Measurements from ENCODE around the gene SNAP25.

SNAP25 gene

DNA sequence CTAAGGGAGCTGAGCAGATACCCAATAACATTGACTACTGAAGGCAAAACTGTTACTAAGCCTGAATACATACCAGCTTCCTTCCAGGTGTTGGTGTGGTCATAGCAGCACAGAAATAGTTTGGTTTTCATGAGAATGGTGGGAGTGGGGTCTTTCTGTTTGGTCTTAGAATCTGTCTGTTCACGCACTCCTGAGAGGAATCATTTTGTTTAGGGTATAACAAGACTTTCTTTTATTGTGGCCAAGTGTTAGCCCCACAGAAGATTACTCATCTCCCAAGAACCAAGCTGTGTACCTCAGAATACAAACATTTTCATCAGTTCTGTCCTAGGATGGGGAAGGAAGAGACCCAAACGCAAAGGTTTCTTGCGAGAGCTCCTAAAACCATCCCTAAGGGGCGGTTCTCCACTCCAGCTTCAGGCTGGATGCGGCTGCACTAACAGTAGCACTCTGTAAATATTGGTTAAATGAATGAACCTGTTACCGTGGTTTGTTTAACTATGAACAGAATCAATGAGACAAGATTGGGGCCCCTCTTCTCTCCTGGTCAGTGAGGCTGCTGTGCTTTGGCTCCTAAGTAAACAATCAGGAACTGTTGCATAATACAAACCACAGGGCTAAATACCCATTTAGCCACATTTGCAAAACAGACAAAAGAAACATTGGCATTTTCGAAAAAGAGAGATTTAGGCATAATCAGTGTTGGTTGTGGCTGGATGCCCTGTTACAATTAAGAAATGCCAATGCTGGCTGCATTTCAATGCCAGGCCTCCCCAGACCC is 44.9 kb downstream of the SNAP25 start:
- DNase-seq (ENCODE audit: low spot score) = peak; percentile 19

DNA sequence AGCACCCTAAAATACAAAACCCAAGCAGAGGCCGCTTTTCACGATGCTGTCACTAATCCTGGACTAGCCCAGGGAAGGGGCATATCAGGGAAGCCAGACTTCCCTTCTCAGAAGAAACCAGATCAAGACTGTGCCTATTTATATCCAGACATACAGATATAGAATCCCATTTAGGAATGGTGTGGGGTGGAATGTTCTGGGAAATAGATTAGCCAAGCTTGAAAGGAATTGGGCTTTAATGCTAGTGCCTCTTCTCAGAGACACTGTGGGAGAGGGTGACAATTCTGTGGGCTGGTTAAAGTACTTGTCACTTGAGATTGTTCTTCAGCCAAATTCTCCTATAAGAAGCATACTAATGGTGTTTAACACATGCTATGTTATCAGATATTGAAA is 45.5 kb downstream of the SNAP25 start:
- DNase-seq (ENCODE audit: low spot score) = no peak

DNA sequence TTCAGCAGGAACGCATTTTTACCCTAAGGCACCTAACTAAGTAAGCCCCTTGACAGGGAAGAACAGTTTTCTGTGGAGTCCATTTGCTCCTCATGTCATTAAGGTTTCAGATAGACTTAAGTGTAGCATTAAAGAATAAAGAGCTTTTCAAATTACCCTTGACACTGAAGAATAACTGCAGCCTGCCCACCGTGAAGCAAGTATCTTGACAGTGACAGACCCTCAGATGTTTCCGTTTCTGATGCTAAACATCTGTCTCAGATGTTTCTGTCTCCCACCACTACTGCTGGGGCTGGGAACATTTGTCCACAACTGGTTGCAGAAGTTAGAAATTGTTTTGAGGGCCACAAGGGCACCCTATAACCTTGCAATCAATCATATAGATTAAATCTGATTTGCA is 50.0 kb downstream of the SNAP25 start:
- no peak for DNase-seq (ENCODE audit: low spot score)

DNA sequence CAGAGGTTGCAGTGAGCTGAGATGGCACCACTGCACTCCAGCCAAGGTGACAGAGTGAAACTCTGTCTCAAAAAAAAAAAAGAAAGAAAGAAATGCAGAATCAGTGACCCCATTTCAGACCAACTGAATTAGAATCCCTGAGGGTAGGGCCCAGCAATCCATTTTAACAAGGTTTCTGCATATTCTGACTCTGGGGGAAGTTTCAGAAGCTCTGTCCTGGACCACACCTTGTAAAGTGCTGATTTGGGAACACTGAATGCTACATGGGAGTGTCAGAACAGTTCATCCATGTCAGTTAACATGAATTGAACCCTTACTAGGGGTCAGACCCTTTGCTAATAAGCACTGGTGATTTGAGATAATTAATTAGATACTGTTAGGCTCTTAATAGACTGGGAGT is 52.0 kb downstream of the SNAP25 start:
- no peak for DNase-seq (ENCODE audit: low spot score)

DNA sequence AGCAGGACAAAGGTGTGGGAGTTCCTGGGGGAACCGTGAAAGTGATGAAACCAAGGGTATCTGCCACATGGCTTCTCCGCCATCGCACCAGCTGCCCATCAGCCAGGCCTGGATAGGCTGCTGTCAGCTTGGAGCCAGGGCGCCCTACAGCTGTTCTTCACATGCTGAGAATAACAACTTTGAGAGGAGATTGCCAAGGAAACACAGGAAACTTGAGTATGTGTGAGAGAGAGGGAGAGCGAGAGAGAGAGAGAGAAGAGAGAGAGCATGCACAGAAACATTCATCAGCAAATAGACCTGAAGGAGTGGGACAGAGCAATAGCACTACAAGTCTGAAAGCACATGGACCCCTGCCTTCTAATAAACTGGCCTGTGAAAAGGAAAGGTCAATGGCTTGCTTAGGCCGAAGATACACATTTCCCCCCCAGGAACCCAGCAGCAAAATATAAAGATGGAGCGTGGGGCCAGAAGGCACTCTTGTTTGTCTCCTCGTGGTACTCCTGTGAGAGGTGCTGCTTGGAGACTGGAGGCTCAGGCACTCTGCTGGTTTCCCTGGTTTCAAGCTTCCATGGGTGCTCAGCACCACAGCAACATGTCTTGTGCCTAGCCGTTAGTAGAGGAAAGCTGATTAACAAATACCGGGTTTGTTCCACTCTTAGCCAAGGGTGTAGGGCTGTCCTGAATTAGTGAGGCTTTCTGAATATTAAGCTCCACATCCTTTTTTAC is 53.0 kb downstream of the SNAP25 start:
- no peak for DNase-seq (ENCODE audit: low spot score)

DNA sequence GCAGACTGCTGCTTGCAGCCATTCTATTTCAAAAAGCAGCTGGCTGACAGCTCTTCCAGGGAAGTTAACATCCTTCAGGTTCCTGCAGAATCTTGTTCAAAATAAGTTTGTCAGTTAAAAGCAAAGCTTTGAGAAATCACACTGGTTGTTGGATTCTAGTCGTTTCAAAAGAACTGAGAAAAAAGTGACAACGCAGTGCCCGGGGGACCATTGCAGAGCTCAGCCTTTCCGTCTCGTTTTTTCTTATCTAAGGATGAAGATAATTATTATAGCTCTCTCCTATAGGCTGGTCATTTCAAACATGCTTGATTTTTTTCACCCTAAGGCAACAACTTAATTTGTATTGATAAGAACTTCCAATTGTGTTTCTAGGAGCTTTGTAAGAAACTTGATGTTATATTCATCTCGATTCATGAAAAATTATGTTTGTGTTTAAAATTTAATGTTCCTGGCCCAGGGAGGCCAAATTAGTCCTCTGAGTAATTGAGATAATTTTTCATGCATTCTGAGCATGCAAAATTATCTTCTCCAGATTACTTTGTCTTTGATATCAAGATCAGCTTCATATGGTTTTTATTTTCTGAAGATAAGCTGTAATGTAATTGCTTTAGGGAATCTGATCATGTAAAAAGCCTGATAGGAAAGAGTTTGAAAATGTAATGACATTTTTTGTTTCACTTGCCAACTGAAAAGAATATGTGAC is 58.4 kb downstream of the SNAP25 start:
- no peak for DNase-seq (ENCODE audit: low spot score)

DNA sequence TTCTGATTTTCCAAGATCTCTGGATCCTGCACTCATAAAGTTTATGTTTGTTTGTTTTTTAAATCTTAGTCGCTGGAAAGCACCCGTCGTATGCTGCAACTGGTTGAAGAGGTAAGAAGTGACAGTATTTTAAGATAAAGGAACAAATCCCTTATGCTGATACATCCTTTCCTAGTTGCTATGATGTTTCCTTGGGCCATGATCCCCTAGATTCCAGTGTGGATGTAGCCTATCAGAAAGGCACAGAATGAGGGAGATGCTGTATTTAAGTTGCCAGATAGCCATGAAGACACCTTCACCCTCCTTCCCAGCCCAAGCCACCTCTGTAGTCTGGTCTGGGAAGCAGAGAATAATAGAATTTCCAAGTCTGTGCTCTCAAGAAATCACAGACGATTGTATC is 59.0 kb downstream of the SNAP25 start:
- no peak for DNase-seq (ENCODE audit: low spot score)

DNA sequence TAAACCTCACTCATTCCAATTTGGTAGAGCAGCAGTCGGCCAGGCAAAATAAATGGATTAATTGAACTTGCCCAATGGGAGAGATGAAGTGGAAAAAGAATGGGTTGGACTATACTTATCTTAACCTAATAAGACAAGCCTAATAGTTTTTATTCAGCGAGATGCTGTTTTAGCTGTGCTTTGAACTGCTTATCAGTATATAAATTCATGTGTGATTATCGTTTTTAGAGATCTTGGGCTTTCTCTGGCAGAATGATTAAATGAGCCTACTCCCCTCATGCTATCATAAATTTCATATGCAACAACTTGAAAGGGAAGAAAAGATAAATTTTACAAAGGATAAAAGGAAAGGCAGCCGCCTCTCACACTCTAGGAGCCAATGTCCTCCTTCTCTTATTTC is 59.8 kb downstream of the SNAP25 start:
- no peak for DNase-seq (ENCODE audit: low spot score)

DNA sequence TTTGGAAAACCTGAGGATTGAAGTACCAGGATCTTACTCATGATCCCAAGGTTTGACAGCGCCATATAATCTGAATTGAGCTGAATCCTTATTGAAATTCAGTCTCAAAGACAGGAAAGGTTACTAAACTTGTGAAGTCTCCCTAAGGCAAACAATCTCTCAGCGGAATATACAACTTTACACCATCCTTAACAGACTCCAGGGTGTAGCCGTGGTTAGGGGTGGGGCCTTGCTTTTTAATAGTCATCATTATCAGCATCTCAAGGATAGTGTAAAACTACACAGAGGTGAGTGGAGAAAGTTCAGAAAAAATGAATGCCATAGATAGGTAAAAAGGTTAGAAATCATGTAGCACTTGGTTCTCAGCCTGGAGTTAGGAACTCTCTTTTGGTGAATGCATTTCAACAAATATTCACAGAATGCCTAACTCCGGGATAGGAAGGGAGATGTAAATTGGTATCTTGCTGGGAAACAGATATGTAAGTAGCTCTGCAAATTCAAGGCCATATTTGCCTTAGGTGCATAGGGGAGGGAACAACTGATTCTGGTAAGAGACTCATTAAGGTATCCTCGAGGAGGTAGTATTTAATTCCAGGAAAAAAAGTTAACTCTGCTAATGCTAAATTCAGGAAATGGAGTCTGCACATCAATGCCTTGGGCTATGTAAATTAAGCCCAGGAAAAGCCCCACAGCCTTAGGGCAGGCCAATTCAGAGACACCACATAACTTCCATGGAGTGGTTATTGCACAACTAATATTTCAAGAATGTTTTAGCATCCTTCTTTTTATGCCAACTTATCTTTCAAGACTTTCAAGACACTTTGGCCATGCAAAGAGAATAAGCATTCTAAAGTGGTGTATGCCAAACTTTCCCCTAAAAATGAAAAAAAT is 61.6 kb downstream of the SNAP25 start:
- peak; percentile 19 for DNase-seq (ENCODE audit: low spot score)

DNA sequence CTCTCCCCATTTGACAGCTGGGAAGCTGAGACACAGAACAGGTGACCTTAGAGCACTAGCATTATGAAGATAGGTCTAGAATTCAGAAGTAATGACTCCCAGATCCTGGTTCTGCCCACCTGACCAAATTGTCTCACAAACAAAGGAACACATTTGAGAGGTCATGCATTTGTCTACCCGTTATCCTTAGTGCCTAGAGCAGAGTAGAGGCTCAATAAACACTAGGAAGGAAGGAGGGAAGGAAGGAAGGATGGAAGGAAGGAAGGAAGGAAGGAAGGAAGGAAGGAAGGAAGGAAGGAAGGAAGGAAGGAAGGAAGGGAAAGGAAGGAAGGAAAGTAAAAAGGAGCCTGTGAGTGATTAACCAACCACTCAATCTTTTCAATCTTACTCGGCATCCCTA is 63.3 kb downstream of the SNAP25 start:
- DNase-seq (ENCODE audit: low spot score) = no peak

DNA sequence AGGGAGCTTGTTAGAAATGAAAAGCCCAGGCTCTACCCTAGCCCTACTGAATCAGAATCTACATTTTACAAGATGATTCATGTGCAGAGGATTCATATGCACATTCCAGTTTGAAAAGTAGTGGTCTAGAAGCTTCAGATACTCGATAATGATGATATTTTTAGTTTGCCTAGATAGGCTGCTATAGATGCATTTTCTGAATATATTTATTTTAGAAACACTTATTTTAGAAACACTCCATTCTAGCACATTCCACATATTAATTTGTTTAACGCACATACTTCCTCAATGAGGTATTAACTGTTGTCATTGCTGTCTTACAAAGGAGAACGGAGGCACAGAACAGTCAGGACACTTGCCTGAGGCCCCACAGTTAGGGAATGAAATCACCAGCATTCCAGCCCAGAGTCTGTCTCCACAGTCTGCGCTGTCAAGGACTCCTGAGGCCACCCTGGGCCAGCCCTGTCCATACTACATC is 64.4 kb downstream of the SNAP25 start:
- peak; percentile 58 for DNase-seq (ENCODE audit: low spot score)

DNA sequence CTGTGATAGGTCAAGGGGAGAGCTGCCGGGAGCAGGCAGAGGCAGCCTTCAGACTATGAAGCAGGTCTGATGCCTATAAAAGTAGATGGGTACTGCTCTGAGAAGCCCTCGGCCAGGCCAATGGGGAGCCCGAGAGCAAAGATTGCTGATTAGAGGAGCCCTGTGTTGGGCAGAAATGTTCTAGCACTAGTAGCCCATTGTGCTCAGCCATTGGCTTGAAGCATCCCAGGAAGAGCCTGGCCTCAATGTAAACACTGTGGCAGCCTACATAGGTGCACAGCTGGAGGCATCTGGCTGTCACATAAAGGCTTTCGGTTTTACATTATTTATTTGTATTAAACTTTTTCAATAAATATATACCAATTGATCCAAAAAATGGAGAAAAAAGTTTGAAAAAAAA is 67.7 kb downstream of the SNAP25 start:
- DNase-seq (ENCODE audit: low spot score) = no peak

DNA sequence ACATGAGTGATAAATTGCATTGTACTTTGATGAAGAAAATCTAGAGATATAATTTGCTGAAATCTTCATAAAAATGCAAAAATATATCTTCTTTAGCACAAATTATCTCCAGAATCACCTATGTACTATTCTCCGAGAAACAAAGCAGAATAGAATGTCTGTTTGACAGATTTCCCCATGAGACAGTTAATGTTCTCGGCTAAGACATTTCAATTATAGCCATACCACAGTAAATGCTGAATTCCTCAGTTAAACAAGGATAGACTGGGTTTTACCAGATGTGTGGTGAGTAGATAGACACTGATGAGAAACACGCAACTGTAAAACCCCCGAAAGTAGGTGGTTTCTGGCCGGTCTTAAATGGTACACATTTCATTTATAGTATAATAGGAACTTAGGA is 69.8 kb downstream of the SNAP25 start:
- DNase-seq (ENCODE audit: low spot score) = no peak

DNA sequence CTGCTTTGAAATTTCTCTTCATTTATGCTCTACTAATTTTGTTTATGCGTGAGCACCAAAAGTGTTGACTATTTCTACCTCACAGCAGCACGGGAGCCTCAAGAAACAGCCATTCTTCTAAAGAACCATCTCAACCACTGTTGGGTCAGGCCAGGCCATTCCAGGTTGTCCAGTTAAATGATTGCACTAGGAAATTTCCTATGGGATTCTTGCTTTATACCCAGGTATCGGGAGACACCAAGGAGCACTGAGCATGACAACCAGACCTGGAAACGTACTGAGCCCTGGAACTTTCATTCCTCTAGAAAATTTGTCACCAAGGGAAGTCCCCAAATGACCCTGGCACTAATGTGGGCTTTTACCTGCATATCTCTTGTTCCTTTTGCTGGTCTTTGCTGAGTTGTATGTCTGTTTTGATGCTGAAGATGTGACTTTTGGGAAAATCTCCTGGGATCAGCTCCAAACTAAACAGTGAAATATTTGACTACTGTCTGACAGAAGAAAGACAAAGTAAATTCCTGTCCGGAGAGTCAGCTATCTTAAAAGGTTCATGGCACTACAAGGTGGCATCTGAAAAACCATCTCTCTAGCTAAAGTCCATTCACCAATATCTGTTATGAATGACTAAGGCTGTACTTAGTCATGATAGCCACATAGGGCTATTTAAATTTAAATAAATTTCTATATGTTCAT is 70.5 kb downstream of the SNAP25 start:
- no peak for DNase-seq (ENCODE audit: low spot score)

DNA sequence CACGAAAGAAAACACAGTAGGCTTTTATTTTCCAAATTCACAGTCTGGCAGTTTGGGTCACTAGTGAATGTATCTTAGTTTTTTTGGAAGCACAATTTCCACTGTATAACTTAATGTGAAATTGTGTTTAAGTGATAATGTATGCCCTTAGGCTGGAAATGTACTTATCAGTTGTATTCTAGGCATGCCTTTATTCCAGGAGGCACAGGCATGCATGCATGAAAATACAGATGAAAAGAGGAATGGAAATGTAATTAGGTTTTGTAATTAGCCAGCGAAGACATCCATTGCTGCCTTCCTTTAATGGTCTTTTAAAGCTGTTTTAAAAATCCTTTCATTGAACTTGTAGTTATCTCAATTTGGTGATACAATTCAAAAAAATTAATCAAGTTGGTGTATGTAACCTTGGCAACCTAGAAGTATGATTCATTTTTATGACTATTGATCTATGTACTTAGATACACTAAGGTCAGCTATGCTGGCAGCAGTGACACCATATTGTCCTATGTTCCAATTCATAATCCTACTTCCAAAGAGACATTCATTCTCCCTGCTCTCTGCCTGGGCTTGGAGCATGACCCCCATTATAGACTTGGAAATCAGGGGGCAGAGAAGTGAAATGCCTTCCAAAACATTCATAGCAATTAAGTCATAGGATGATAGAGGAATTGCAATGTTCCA is 73.1 kb downstream of the SNAP25 start:
- no peak for DNase-seq (ENCODE audit: low spot score)

DNA sequence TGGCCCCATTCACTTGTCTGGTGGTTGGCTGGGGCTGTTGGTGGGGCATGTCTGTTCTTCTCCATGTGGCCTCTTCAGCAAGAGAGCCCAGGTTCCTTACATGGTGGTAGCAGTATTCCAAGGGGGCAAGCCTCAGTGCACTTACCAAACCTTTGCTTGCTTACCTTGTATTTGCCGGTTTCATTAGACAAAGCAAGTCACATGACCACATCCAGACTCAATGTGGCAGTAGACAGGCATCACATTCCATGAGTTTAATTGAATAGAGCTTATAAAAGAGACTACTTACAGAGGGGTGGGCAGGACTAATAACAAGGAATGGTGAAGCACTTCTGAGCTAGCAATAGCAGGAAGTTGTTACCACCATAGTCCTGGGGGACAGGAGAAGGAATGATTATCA is 78.6 kb downstream of the SNAP25 start:
- DNase-seq (ENCODE audit: low spot score) = no peak

DNA sequence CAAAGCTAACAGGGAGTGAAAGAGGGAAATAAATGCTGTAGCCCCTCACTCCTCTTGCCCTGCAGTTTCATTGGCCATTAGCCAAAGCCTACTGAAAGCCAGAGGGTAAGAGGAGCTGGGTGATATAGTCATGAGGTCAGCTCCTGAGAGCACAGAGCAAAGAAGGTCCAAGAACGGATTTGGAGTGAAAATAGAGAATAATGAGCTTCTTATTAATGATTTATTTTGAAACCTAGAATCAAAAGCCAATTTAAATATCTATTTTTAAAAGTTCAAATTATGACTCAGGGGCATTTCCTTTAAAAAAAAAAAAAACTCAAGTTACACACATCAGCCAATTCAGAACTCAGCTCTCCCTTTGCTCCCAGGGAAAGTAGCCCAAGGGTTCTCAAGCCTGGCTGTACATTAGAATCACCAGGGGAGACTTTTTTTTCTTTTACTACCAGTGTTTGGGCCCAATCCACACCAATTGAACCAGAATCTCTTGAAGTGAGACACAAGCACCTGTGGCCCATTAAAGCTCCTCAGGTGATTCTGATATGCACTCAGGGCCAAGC is 79.1 kb downstream of the SNAP25 start:
- DNase-seq (ENCODE audit: low spot score) = no peak

DNA sequence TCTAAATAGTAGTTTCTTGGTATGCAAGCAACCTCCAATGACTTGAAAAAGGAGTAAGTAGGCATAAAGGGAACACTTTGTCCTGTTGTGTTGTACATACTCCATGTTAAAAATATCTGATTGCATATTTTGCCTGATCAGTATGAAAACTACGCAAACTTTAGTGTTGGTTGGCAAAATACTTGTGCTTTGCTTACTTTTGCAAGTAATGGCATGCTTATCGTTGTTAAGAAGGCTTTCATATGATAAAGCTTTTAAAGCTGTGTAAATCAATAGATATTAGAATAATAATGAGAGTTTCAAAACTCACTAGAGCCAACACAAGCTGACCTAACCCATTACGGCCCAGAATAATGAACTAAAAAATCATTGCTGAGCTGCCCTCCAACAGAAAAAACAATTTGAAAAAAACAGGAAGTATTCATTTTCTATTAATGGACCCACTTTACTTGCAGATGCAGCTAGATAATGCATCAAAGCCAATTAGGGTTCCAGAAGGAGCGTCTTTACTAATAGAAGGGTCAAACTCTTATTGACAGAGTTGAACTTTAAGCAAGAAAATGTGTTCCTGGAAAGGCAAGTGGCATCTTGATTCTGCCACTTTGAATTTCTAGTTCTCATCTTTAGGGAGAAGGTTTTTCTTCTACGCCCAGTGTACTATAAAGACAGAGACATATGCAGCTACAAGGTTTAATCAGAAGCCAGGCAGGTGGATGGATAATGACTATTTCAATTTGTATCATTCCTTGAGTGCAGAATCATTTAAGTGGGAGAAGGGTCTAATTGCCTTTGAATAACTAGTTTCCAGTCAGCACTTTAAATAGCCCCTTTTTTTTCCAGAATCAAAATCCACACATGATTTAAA is 82.2 kb downstream of the SNAP25 start:
- no peak for DNase-seq (ENCODE audit: low spot score)

DNA sequence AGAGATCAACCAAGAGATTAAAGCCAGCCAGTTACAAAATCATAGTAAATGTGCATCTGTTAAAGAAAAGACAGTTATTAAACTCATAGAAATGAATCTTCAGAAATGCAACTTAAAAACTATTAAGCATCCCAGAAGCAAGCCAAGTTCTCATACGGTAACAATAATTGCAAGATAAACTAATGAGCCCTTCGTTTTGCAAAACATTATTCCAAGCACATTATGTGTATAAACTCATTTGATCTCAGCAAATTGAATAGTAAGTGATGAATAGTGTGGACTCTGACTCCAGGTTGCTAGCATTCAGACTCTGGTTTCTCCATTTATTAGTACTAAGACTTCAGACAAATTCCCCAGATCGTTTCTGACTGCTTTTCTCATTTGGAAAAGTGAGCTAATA is 85.2 kb downstream of the SNAP25 start:
- DNase-seq (ENCODE audit: low spot score) = no peak

Data from AG20443 (cell line).